Cerebellar nuclear complex (tissue), 1 donor: ENCODE measurements around the gene PSMC1.
"Not testable (repeated sequence)": the region's sequence is repeated elsewhere in the genome, so short reads cannot be mapped to it uniquely, and the experiment has no call there.

Experiments
- DNase-seq, 2 experiments: peaks; one replicate each; lab custom pipeline; 2025; lab: John Stamatoyannopoulos, UW

The PSMC1 gene

GRCh38 chr14:90256354-90257131, at the start of gene PSMC1:
Gene PSMC1, plus strand, starts transcription at chr14:90256553. Its CDS starts 45 bp downstream, at chr14:90256598.
- peak in 1 of 2 experiments; percentile 25 for DNase-seq

GRCh38 chr14:90213099-90213748, 43.1 kb upstream of the PSMC1 start:
- DNase-seq = no peak

- no peak for DNase-seq
Measured at GRCh38 chr14:90228478-90228877, 27.9 kb upstream of the PSMC1 start.

GRCh38 chr14:90229942-90230341, 26.4 kb upstream of the PSMC1 start:
- DNase-seq = not testable (repeated sequence)

GRCh38 chr14:90235179-90235976, 21.0 kb upstream of the PSMC1 start:
- DNase-seq = no peak

- no peak for DNase-seq
Measured at GRCh38 chr14:90239139-90239538, 17.2 kb upstream of the PSMC1 start.

- no peak for DNase-seq
Measured at GRCh38 chr14:90242444-90242843, 13.9 kb upstream of the PSMC1 start.

GRCh38 chr14:90246936-90247335, 9.4 kb upstream of the PSMC1 start:
- DNase-seq = no peak

- not testable (repeated sequence) for DNase-seq
Measured at GRCh38 chr14:90247441-90247840, 8.9 kb upstream of the PSMC1 start.

- DNase-seq = no peak
Measured at GRCh38 chr14:90248594-90248993, 7.8 kb upstream of the PSMC1 start.

GRCh38 chr14:90253826-90254225, 2.5 kb upstream of the PSMC1 start:
- DNase-seq = no peak

GRCh38 chr14:90255871-90256270, 482 bp upstream of the PSMC1 start:
- DNase-seq = no peak

GRCh38 chr14:90263748-90264449, 7.5 kb downstream of the PSMC1 start:
- no peak for DNase-seq

- DNase-seq = no peak
Measured at GRCh38 chr14:90266441-90267154, 10.2 kb downstream of the PSMC1 start.

GRCh38 chr14:90268420-90268819, 12.1 kb downstream of the PSMC1 start:
- no peak for DNase-seq

- no peak for DNase-seq
Measured at GRCh38 chr14:90272523-90272922, 16.2 kb downstream of the PSMC1 start.

- no peak for DNase-seq
Measured at GRCh38 chr14:90273532-90273931, 17.2 kb downstream of the PSMC1 start.

GRCh38 chr14:90274019-90274418, 17.7 kb downstream of the PSMC1 start:
- DNase-seq = no peak

- no peak for DNase-seq
Measured at GRCh38 chr14:90274808-90275457, 18.6 kb downstream of the PSMC1 start.

GRCh38 chr14:90275458-90275814, 19.1 kb downstream of the PSMC1 start:
- no peak for DNase-seq

GRCh38 chr14:90275820-90276219, 19.5 kb downstream of the PSMC1 start:
- no peak for DNase-seq
